HG02870 (cell line): ENCODE data around the gene PRKAR1A.
"Not testable (repeated sequence)": the region's sequence is repeated elsewhere in the genome, so short reads cannot be mapped to it uniquely, and the experiment has no call there.

ENCODE experiments used
- ATAC-seq: cut with Tn5 transposase; IDR thresholded peaks from one replicate; pipeline ENCODE4 v1.9.1; 2021; ENCODE audit warnings: mild to moderate bottlenecking, moderate library complexity; ENCODE audit not compliant: unreplicated experiment

Gene PRKAR1A

GRCh38 chr17:68578236-68578635 is 66.0 kb downstream of the PRKAR1A start:
- ATAC-seq = no peak

GRCh38 chr17:68579194-68579927 is 67.1 kb downstream of the PRKAR1A start:
- no peak for ATAC-seq

- no peak for ATAC-seq
These were observed 68.1 kb downstream of the PRKAR1A start for GRCh38 chr17:68580236-68580770.

- ATAC-seq = no peak
These were observed 69.8 kb downstream of the PRKAR1A start for GRCh38 chr17:68581863-68582645.

GRCh38 chr17:68582867-68583266 is 70.6 kb downstream of the PRKAR1A start:
- ATAC-seq = not testable (repeated sequence)

GRCh38 chr17:68584581-68585303 is 72.5 kb downstream of the PRKAR1A start:
- no peak for ATAC-seq

- ATAC-seq = no peak
These were observed 73.4 kb downstream of the PRKAR1A start for GRCh38 chr17:68585643-68586042.

GRCh38 chr17:68587026-68587425 is 74.8 kb downstream of the PRKAR1A start:
- no peak for ATAC-seq

GRCh38 chr17:68587847-68588246 is 75.6 kb downstream of the PRKAR1A start:
- ATAC-seq = no peak

- no peak for ATAC-seq
These were observed 76.1 kb downstream of the PRKAR1A start for GRCh38 chr17:68588362-68588761.

GRCh38 chr17:68589086-68589485 is 76.9 kb downstream of the PRKAR1A start:
- ATAC-seq = no peak

- no peak for ATAC-seq
These were observed 79.4 kb downstream of the PRKAR1A start for GRCh38 chr17:68591583-68591982.

- no peak for ATAC-seq
These were observed 79.8 kb downstream of the PRKAR1A start for GRCh38 chr17:68592009-68592408.

GRCh38 chr17:68592682-68593641 is 80.7 kb downstream of the PRKAR1A start:
- ATAC-seq = no peak

GRCh38 chr17:68594552-68594951 is 82.3 kb downstream of the PRKAR1A start:
- no peak for ATAC-seq

- ATAC-seq = no peak
These were observed 83.3 kb downstream of the PRKAR1A start for GRCh38 chr17:68595496-68595895.

- no peak for ATAC-seq
These were observed 83.8 kb downstream of the PRKAR1A start for GRCh38 chr17:68595986-68596385.

- no peak for ATAC-seq
These were observed 84.2 kb downstream of the PRKAR1A start for GRCh38 chr17:68596411-68596945.

- ATAC-seq = no peak
These were observed 85.8 kb downstream of the PRKAR1A start for GRCh38 chr17:68598074-68598473.

- ATAC-seq = no peak
These were observed 86.3 kb downstream of the PRKAR1A start for GRCh38 chr17:68598545-68598961.
